Inferior parietal cortex (tissue), 1 donor: ENCODE data around the gene CLCN6.

ENCODE experiments used
- DNase-seq: peaks from one replicate; pipeline ENCODE4 v3.0.0-alpha.2; 2016; ENCODE audit errors: extremely low spot score

The CLCN6 gene

DNA sequence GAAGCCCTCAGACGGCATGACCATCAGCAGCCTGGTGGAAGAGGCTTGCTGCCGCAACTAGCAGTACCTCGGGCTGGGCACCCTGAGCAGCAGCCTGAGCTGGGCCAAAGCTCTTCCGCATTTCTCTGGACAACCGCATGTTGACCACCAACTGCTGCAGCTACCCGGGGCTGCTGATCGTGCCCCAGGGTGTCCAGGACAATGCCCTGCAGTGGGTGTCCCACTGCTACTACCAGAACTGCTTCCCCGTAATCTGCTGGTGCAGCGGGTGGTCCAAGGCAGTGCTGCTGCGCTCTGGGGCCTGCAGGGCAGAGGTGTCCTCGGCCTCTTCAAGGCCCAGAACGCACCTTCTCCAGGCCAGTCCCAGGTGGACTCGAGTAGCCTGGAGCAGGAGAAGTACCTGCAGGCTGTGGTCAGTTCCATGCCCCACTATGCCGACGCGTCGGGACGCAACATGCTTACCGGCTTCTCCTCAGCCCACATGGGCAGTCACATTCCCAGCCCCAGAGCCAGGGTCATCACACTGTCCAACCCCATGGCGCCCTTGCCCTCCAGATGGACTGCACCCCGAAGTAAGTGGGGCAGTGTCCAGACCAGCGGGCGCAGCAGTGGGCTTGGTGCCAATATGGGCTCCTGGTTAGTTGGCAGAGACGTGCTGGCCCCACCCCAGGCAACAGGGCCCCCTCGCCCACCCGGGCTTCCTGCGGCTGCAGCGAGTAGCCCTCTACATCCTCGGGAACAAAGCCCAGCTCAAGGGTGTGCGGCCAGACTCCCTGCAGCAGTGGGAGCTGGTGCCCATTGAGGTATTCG lies 72.3 kb downstream of the CLCN6 start:
- no peak for DNase-seq

GRCh38 chr1:11878891-11879190 lies 72.8 kb downstream of the CLCN6 start:
- DNase-seq = no peak

GRCh38 chr1:11879311-11880180 lies 73.6 kb downstream of the CLCN6 start:
- no peak for DNase-seq

GRCh38 chr1:11880181-11880575 lies 74.2 kb downstream of the CLCN6 start:
- DNase-seq = no peak

DNA sequence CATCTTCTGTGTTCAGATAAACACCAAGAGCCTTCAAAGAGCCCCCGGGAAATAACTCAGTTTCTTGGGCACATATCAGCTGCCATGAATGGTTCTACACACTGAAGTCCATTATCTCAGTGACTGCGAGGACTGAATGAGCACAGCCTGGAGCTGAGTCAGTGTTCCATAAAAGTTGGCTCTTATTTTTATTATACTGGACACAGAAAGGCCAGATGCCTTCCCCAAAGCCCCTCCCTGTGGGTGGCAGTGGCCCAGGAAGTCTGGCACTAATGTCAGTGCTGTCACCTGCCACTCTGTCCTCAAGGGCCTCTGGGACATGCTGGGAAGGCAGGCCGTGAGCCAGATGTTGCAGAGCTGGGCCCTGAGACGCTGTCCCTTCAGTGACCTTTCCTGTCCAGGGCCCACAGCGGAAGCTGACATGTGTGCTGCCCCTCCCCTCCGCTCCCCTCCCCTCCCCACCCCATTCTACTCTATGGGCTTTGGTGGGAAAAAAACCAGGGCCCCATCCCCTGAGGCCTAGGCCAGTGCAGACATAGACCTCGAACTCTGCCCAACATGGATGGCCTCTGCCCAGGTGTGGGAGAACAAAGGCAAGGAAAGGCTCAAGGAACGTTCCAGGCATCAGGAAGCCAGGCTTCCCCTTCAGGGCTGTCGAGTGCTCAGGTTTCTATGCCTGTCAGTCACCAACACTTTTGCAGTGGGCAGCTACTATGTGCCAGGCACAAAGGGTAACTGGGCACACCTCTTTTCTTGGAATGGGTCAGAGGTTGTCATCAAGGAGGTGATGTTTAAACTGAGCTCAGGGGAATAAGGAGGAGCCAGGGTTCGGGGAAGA lies 75.1 kb downstream of the CLCN6 start:
- no peak for DNase-seq

DNA sequence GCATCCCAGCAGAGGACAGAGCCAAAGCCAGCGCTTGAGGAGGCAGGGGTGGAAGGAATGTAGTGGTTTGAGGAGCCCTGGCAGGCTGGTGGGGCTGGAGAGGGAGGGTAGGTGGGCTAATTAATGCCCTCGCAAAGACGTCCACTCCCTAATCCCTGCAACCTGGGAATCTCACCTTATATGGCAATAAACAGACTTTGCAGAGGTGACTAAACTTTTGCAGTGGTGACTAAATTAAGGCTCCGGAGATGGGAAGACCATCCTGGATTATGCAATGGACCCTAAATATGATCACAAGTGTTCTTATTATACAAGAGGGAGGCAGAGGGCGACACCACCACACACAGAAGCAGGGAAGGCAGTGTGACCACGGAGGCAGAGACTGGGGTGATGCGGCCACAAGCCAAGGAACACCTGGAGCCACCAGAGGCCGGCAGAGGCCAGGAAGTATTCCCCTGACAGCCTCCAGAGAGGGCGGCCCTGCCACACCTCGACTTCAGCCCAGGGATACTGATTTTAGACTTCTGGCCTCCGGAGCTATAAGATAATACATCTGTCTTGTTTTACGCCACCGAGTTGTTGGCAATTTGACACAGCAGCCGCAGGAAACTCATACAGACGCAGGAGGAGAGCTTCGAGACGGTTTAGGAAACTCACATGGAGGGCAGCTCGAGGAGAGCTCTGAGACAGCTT lies 75.9 kb downstream of the CLCN6 start:
- no peak for DNase-seq

GRCh38 chr1:11882814-11883538 lies 77.0 kb downstream of the CLCN6 start:
- peak; percentile 38 for DNase-seq

GRCh38 chr1:11885916-11886315 lies 79.9 kb downstream of the CLCN6 start:
- DNase-seq = no peak

GRCh38 chr1:11886986-11887665 lies 81.1 kb downstream of the CLCN6 start:
- DNase-seq = no peak

DNA sequence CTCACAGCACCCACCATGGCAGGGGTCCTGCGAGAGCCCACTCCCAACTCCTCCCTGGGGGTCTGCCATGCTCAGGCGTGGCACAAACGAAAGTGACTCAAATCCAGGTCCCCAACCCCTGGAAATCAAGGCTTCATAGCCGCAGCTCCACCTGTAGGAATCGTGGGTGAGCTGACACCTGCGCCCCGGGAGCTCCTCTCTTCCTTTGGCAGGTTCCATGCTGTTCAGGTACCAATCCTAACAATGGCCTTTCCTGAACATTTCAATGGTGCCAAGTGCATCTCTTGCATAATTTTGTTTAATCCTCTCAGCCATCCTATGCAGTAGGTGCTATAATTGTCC lies 81.6 kb downstream of the CLCN6 start:
- no peak for DNase-seq

DNA sequence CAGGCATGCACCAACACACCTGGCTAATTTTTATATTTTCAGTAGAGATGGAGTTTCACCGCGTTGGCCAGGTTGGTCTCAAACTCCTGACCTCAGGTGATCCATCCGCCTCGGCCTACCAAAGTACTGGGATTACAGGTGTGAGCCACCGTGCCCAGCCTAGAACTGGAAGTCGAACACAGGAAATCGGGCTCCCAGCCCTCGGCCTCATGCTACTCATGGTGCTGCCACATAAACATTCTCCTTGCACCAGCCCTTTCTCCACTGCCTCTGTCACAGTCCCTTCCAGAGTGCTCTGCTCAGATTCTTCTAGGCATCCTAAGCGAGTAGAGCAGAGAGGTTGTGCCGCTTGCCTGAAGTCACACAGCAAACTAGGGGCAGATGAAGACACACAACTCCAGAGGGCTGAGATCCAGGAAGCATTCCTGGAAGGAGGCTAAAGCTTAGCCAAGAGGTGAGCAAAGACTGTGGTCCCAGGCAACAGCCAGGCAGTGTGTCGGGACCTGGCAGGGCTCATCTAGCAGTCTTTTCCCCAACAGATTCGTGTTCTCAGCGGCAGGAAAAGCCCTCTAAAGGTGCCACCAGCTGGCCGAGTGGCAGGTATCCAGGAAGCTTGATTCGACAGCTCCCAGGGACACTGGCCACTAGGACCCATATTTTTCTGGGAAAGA lies 82.3 kb downstream of the CLCN6 start:
- DNase-seq = no peak

DNA sequence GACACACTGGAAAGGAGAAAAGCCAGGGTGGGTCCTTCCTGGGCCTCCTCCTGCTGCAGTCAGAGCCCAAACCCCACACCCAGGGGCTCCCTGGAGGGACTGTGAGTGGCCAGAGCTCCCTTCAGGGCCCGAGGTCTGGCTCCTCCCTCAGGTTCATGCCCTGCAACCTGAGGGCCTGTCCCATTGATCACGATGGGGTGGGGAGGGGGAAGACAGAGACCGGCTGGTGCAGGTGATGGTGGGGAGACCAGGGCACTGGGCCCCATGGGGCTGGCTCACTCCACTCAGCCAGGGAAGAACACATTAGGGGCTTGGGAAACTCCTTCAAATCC lies 82.9 kb downstream of the CLCN6 start:
- DNase-seq = no peak

DNA sequence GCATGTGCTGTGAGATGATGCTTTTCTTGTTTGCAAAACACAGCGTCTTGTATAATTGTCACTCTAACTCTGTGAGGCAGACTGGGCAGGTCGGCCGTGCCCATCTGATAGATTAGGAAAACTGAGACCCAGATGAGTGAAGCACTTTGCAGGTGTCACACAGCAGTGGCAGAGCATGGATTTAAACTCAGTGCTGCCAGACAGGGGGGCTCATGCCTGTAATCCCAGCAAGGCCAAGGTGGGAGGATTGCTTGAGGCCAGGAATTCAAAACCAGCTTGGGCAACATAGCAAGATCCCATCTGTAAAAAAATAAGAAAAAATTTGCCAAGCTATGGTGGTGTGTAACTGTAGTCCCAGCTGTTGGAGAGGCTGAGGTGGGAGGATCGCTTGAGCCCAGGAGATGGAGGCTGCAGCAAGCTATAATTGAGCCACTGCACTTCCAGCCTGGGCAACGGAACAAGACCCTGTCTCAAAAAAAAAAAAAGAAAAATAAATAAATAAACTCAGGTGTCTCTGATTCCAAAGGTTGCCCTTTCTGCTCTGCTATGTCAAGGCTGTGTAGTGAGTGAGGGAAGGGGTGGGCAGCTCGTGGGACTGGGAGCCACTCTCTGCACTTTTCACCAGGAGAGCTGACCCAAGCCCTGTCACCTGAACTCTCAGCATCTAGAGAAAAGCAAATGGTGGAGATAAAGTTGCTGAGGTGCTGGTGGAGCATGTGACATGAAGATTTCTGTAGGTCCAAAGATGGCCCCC lies 85.6 kb downstream of the CLCN6 start:
- DNase-seq = no peak
